Activated CD4-positive, alpha-beta T cell treated with anti-CD3 and anti-CD28 coated beads, Interleukin-2, Interleukin-6, amounts not matched to agents 100 ng/mL and 50 ng/mL, durations not matched to agents 16 hours and 8 hours (primary cell): ENCODE results near the gene MAPK8IP1.
"Not testable (repeated sequence)": the region's sequence is repeated elsewhere in the genome, so short reads cannot be mapped to it uniquely, and the experiment has no call there.

Experiments
- DNase-seq: peaks from one replicate; pipeline ENCODE4 v3.0.0-alpha.2; 2020

Gene MAPK8IP1

DNA sequence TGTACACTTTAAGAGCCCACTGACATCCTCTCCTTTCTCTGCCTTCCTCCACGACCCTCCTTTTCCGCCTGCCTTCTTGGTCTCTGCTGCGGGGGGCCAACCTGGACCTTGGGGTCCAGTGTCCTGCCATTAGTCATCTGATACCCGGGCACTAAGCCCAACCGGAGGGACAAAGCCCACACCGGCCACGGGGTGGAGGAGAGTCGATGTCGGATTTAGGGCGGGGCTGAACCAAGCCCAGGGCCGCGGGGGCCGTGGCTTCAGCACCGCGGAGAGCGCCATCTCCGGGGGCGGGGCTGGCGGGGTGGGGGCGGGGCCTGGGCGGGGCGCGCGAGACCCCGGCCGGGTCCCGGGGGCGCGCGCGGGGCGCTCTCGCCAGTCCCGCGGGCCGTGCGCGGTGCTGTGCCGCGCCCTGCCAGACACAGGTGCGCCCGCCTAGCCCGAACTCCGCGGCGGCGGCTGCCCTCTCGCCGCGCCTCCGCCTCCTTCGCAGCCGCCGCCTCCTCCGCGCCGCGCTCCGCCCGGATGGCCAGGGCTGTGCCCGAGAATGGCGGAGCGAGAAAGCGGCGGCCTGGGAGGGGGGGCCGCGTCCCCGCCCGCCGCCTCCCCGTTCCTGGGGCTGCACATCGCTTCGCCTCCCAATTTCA, at the start of gene MAPK8IP1:
Gene MAPK8IP1, plus strand, starts transcription at position 378 of the 647 bp plus-strand sequence. Its CDS starts 170 bp downstream, at position 548.
- peak; percentile 58 for DNase-seq

DNA sequence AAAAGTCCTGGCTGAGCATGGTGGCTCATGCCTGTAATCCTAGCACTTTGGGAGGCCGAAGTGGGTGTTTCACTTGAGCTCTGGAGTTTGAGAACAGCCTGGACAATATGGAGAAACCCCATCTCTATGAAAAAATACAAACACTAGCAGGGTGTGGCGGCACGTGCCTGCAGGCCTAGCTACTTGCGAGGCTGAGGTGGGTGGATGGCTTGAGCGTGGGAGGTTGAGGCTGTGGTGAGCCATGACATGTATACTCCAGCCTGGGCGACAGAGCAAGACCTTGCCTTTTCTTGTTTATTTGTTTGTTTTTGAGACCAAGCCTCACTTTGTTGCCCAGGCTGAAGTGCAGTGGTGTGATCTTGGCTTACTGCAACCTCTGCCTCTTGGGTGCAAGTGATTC, 46.2 kb upstream of the MAPK8IP1 start:
- no peak for DNase-seq

DNA sequence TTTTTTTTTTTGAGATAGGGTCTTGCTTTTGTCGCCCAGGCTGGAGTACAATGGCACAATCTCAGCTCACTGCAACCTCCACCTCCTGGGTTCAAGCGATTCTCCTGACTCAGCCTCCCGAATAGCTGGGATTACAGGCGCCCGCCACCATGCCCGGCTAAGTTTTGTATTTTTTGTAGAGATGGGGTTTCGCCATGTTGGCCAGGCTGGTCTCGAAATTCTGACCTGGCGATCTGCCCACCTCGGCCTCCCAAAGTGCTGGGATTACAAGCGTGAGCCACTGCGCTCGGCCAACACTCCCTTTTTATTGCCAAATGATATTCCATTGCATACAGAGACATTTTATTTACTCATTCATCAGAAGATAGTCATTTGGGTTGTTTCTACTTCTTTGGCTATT, 45.2 kb upstream of the MAPK8IP1 start:
- DNase-seq, result not testable (repeated sequence)

DNA sequence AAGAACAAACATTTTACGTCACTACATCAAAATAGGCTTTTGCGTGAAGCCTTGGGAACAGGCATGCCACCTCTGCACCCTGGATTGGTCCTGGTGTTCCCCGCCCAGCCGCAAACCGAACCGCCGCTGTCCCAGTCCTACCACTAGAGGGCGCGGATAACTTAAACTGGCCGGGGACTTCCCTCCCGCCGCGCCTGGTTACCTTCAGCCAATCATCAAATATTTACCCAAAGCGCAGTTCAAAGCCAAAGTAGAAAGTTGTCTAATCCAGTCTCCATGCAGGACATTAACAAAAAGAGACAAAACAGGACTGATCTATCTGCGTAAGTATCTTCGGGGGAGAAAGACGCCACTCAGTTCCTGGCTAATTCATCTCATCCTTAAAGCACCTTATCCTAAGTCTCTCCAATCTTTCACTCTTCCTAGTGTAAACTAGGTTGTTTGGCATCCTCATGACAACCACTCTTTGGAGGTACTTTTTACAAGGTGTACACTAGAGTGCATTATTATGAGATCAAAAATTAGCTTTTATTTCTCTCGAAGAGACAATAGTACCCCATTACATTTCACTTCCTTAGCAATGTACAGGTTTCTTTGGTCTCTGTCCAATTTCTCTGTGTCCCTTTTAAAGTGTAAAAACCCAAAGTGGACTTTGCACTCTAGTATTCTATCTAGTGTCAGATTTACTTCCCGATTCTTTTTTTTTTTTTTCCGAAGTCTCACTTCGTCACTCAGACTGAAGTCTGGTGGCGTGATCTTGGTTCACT, 42.1 kb upstream of the MAPK8IP1 start:
- peak; percentile 93 for DNase-seq

DNA sequence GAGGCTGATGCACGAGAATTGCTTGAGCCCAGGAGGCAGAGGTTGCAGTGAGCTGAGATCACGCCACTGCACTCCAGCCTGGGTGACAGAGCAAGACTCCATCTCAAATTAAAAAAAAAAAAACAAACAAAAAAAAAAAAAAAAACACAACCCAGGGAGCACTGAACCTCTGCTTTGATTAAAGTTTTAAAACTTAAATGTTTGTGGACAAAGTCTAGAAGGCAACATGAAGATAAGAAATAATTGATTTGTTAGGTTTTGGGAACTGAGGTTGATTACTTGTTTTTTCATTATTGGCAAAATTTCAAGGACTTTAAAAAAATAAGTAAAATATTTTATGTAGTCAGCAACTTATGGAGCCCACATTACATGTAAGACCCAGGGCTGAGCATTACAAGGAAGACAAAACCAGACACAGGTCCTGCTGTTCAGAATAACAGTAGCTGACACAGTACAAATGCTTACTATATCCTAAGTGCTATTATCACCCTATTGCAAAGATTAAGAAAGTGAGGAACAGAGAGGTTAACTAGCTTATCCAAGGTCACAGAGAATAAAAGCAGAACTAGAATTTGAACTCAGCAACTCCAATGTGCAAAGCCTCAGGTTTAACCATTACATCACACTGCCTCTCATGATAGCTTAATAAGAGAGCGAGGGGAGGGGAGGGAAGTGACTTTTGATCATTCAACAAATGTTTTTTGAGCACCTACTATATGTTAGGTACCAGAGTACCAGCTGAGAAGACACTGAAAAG, 40.5 kb upstream of the MAPK8IP1 start:
- DNase-seq, result no peak

DNA sequence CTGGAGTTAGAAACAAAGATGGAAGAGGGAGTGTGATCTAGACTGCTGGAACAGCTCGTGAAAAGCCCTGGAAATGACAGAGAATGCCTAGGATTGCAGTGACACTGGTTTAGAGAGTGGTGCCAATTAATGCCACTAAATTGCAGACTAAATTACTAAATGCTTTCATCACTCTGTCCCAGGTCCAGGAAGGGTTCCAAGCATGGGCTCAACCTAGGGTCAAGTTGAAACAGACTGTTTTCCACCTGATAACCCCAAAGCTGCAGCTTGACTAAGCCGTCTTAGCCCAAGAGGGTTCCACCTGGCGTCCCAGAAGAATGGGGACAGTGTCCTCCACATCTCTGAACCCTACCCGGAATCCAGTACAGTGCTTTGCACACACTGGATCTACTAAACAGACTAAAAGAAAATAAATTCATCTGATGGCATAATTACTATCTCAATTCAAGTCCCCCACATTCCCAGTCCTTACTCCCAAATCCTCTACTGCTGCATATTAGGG, 39.2 kb upstream of the MAPK8IP1 start:
- DNase-seq, result no peak

DNA sequence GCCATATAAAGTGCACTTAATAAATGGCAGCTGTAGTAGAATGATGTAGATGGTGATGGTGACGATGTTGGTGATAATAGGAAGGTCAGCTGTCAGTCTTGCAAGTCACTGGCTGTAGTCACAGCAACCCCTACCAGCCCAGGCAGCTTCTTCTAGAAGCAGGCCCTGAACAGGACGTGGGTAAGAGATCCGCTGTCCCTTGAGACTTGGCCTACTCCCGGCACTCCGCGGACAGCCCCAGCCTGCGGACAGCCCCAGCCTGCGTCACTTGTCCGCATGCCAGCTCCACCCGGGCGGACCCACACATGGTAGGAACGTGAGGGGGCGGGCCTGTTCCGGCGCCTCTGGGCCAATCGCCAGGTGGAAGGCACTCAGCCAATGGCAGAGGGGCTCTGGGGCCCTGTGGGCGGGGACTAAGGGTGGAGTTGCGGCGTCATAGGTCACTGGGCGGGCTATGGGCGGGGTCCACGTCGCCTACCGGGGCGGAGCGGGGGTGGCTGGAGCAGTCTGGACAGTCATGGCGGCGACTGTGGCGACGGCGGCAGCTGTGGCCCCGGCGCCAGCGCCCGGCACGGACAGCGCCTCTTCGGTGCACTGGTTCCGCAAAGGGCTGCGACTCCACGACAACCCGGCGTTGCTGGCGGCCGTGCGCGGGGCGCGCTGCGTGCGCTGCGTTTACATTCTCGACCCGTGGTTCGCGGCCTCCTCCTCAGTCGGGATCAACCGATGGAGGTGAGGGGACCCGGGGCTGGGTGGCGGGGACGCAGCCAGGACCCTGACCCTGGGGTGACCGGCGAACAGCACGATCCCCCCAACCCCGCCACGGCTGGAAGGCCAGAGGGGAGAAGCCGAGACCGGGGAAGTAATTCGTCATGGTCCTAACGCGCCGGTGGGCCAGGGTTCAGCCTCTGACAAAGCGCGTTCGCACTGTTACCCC, 38.2 kb upstream of the MAPK8IP1 start, which contains the start of gene CRY2:
Gene CRY2, plus strand, starts transcription at position 502 of the 937 bp plus-strand sequence. Its CDS starts 16 bp downstream, at position 518.
- peak; percentile 100 for DNase-seq

DNA sequence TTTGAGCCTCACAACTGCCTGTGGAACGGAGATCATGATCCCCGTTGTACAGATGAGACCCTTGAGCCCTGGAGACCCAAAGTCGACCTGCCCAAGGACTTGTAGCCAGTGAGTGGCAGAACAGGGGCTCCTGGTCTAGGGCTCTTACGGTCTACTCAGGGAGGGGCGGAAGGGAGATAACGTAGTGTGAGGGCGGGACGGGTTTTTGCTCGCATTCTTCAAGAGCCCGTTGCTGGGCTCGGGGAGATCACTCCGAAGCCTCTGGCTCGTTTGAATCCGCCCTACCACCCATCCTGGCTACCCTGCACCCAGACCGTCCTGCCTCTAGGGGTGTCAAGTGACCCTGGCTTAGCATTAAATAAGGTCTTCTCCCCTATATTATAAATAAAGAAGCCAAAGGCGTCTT, 37.5 kb upstream of the MAPK8IP1 start:
- DNase-seq, result peak; percentile 49

DNA sequence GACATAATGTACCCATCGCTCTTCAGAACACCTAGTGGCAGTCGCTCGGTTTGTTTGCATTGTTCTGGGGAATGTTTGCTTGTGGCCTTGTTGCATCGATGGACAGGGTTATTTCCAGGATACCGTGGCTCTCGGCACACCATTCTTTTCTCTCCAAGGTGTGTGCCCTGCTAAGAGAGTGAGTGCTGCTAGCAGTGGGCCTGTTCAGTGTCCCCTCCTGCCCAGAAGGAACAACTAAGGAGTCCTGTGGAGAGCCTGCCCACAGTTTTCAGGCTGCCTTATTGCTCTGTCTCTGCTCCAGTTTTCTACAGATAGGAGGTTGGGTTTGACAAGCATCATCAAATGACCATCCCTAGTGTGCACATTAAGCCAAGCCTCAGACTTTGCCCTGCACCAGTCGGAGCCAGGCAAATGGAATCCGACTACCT, 36.8 kb upstream of the MAPK8IP1 start:
- no peak for DNase-seq

DNA sequence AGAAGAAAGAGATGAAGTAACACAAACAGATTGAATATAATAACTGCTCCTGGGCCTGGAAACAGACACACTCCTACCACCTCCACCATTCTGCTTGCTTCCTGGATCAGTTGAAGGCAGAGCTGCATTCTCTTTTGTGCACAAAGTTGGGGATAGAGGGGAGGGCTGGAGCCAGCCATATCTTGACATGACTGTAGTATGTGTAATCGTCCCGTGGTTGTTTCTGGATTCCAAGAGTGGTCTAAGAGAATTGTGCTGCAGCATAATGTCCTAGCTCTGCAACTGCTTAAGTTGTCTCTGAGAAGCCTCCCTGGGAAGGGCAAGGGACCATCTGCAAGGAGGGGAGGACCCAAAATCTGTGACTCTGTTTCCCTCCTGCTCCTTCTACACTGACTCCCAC, 35.0 kb upstream of the MAPK8IP1 start:
- no peak for DNase-seq

DNA sequence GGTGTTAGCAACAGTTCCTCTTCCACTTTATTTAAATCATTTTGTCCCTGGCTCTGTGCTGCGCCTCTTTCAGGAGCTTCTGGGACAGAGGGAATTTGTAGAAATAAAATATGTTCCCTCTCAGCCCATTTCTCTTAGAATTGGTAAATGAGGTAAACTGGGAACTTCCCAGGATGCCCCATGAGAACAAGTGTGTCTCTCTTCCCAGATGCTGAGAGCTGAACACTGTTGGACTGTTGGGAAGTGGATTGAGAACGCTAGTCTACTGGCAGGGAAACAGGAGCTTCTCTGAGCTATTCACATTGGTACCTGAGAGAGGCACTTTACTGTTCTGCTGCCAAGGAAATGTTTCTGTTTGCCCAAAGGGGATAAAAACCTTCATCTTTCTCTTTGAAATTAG, 34.2 kb upstream of the MAPK8IP1 start:
- DNase-seq, result no peak

DNA sequence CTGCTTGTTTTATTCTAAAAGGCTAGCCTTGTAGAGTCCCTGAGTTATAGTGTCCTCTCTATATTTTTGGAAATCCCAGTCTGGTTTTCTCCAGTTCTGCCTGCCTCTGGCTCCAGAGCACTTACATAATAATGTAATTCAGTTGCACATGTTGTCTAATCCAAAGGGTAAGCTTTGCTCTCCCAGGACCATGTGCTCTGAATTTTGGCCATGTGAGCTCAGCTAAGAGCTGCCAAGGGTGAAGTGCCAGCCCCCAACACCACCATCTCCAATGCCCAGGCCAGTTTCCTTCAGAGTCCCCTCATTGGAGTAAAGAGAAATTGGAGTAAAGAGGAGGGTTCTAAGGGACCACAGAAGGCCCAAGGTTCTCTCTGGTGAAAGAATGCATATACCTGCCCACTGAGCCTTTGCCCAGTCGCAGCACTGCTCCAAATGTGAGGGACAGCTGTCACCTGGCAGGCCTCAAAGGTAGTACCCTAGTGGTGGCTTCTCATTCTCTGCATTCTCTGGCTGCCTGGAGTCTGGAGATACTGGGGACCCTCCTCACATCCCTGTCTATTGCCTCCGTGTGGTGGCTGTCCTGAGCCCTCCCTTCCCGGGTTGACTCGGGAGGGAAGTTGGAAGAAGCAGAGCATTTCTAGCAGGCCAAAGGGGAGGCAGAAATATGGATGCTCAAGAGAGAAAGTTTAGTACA, 33.3 kb upstream of the MAPK8IP1 start:
- DNase-seq, result no peak

DNA sequence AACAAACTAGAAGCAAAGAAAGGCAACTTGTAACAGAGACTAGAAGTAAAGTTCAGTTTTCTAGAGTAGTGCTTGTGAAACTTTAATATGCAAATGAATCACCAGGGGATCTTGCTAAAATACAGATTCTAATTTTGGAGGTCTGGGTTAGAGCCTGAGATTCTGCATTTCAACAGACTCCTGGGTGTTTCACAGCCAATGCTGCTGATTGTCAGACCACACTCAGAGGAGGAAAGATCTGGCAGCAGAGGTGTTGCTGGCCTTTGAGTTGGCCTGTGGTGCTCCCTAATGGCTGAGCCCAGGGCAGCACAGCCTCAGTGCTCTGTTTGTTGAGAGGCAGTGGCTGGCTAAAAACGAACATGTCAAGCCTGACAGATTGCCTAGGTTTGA, 32.7 kb upstream of the MAPK8IP1 start:
- no peak for DNase-seq

DNA sequence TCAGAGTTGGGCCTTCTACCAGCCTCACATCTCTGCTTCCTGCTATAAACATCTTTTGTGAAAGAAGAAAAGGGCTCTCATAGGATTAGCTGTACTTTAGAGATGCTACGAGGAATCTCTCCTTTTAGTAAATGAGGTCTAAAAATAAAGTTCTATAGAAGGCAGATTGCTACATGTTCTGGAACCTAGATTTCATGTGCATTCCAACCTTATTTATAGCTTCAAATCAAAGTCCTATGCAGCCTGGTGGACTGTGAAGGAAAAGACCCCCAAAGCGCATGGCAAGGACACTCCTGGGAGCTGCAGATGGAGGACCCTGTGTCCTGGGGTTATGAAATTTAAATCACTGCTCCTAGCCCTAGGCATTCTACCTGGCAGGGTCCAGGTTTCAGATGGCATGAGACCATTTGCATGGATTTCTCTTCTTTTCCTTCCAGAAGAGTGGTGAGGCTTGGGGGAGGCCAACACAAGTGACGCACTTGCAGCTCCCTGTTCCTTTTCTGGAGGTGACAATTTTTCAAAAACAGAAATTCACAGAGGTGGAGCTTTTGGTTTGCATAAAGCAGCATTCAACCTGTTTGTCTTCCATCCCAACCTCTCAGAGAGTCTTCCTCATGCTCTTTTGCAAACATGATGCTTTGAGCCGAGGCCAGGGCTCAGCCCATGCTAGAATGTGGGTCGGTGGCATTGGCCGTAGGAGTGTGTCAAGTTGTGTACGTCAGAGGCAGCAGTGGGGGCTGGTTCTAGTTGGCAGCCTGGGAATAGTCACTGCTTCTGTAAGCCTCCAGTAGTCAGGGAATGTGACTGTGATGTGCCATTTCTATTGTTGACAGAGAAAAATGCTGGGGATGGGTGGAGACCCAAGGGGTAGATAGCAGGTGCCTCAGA, 31.9 kb upstream of the MAPK8IP1 start:
- DNase-seq, result no peak

DNA sequence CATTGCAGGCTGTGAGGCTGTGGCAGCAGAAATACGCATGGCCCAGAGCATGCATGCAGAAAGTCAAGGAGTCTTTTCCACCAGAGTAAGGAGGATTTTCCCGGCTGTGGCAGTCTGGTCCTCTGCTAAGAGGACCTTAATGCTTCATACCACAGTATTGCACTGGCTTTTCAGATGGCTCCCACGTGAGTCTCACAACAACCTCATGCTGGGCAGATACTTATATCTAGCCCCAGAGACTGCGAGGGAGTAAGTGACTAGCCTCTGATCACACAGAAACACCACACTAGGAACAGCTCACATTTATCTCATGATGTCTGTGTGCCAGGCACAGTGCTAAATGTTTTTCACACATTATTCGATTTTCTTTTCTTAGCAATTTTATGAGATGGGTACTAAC, 30.1 kb upstream of the MAPK8IP1 start:
- no peak for DNase-seq

DNA sequence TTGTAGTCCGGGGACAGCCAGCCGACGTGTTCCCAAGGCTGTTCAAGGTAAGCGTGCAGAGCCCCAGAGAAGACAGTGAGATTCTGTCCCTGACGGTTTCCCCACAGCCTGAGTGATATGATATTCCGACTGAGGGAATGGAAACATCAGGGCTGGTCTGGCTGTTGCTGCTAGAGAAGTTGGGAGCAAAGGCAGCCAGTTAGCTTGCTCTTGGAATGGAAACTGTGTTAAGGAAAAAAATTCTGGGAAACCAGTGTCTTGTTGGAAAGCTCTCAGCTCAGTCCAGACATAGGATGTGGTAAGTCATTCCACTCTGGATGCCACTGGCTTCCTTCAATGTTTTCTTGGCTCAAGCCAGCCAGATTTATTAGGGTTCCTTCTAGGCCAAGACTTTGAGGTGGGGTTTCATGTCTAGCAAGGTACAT, 29.4 kb upstream of the MAPK8IP1 start:
- no peak for DNase-seq

DNA sequence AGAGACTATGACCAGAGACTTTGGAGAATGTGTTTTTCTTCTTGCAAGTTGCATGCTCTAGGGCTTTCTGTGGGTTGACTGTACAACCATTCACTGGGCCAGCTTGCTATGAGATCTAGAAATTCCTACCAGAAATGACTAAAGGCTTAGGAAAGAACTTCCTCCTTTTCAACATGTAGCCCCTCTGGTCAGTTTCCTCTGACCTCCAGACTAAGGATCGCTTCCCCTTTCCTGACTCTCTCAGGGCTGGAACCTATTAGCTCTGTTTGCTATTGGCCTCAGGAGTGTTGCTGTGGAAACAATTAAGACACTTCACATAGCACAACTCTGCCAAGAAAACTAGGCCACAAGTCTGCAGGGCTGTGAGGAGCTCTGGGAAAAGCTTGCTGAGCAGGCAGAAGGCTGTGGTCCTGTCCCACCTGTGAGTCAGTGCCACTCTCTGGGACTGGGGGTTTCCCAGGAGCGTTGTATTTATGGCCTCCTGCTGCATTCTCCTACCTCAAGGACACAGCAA, 27.4 kb upstream of the MAPK8IP1 start:
- no peak for DNase-seq

DNA sequence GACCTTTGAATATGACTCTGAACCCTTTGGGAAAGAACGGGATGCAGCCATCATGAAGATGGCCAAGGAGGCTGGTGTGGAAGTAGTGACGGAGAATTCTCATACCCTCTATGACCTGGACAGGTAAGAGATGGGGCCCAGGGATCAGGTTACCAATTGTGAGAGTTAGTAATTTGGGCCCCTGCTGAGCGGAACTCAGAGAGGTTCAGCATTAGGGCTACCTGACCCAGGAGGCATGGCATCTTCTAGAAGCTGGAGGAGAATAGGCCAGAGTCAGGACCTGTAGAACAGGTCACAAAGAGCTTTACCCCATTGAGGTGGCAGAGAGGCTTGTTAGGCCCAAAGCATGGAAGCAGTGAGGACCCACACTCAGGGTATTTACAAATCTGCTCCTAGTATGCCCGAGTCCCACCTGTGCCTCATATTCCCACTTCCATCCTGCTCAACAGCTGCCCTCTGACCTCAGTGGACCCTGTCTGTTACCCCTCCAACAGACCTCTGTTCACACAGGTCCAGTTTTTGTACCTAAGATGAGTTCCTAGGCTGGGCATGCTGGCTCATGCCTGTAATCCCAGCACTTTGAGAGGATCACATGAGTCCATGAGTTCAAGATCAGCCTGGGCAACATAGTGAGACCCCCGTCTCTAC, 26.6 kb upstream of the MAPK8IP1 start:
- no peak for DNase-seq

DNA sequence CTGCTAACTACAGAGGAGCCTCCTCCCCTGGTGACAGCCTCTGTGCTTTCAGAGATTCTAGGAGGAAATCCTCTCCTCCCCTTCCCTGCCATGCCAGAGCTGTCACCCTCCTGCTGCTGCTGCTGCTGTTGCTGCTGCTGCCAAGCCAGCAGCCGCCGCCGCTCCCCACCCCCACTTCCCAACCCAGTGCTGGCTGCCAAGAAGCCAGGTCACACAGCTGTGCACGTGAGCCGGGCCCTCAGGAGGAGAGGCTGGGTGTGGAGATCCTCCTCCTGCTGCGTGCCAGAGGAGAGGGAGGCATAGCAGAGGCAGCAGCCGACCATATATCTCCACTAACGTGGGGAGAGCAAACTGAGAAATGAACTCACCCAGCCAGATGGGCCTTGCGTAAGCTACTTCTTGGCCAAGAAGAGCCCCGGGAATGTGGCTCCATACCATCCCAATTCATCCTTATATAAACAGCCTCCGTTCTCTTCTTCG, 25.8 kb upstream of the MAPK8IP1 start:
- DNase-seq, result no peak

DNA sequence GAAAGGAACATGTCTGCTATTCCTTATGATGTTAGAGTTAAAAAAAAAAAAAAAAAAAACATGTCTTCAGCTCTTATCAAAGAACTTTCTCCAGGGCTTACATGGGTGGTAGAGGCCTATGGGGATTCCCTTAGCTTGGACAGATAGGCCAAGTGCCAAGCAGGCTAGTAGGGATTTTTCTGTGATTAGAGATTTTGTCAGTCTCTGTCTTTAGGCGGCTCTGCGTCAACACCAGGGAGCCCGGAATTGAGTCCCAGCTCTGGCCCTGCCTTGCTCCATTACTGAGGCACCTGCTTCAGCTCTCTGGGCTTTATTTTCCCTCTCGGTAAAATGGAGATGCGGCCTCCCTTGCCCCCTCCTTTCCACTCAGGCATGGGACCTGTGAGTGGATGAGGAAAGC, 25.1 kb upstream of the MAPK8IP1 start:
- DNase-seq, result no peak
